GM13976 (cell line): Measurements from ENCODE around the gene ANKDD1A.

Experiments used
- DNase-seq: peaks from one replicate; pipeline ENCODE4 v3.0.0; 2012; ENCODE audit warnings: low spot score
- in situ Hi-C: fragments of 300-500 bp; cut with MboI; formaldehyde crosslinking; loops from one replicate; pipeline ENCODE4 v1.12.0; 2022; ENCODE audit warnings: low sequenced_read_pairs, mixed read lengths, inconsistent platforms; ENCODE audit not compliant: unreplicated experiment
- TF ChIP-seq, protein P1 (sequence below): IDR thresholded peaks from 2 replicates; pipeline ENCODE4 v1.5.1; 2012; ENCODE audit warnings: borderline replicate concordance, mild to moderate bottlenecking; ENCODE audit not compliant: insufficient read depth; ENCODE audit errors: extremely low read depth, missing control alignments, control extremely low read depth

The ANKDD1A gene

DNA sequence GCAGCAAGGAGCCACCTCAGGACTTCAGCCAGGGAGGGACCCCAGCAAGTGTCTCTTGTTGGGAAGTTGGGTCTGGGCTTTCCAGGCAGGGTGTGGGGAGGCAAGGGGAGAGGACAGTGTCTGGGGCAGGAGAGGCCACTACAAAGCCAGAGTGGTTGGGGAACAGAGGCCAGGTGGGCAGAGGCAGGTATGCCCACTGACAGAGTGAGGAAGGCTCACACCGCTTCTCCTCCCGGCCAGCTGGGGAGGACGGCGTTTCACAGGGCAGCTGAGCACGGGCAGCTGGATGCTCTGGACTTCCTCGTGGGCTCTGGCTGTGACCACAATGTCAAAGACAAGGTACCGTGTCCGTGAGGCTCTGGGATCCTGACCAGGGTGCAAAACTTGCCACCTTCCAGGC lies 15.0 kb downstream of the ANKDD1A start:
- in situ Hi-C loops = no loop called here
- TF ChIP-seq, protein P1, sequence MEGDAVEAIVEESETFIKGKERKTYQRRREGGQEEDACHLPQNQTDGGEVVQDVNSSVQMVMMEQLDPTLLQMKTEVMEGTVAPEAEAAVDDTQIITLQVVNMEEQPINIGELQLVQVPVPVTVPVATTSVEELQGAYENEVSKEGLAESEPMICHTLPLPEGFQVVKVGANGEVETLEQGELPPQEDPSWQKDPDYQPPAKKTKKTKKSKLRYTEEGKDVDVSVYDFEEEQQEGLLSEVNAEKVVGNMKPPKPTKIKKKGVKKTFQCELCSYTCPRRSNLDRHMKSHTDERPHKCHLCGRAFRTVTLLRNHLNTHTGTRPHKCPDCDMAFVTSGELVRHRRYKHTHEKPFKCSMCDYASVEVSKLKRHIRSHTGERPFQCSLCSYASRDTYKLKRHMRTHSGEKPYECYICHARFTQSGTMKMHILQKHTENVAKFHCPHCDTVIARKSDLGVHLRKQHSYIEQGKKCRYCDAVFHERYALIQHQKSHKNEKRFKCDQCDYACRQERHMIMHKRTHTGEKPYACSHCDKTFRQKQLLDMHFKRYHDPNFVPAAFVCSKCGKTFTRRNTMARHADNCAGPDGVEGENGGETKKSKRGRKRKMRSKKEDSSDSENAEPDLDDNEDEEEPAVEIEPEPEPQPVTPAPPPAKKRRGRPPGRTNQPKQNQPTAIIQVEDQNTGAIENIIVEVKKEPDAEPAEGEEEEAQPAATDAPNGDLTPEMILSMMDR = no peak
- DNase-seq = no peak

DNA sequence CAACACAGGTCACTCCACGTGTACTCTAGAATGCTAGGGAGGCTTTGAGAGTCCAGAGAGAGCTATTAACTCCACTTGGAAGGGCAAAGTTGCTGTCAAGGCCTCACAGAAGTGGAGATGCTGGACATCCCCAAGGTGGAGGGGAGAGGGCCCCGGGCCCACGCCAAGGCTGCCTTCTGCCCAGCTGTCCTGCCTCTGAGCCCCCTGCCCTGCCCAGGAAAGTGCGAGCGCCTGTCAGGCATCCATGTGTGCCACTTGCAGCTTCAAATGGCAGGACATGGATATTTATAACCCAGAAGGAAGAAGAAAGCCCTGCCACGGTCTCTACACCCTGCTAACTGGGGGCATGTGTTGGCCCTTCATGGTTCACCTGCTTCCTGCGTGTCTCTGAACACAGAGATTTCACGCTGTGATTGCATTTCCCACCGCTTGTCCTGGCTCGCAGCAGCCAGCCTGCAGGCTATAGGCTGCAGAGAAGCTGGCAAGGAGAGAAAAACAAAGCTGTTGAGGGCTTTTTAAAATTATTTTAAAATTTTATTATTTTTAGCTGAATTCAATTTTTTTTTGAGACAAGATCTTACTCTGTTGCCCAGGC lies 17.0 kb downstream of the ANKDD1A start:
- DNase-seq = no peak
- TF ChIP-seq, protein P1 = no peak
- in situ Hi-C loops = no loop called here

DNA sequence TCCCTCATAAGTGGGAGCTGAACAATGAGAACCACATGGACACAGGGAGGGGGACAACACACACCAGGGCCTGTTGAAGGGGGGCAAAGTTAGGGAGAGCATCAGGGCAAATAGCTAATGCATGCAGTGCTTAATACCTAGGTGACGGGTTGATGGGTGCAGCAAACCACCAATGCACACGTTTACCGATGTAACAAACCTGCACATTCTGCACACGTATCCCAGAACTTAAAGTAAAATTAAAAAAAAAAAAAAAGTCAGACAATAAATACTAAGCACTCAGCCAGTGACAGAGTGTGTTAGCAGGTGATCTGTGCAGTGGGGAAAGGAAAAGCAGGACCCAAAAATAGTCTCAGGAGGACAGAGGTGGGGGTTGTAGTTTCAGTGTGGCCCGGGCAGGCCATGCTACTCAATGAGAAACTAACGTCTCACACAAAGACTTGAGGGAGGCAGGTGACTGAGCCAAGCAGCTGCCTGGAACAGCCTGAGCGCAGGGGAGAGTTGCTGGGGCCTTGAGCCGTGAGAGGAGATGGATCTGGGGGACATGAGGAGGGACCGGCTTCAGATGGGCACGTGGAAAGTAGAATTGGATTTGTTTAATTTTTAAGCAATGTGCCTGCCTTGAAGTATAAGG lies 18.4 kb downstream of the ANKDD1A start:
- peak; percentile 84 for DNase-seq
- in situ Hi-C loops = no loop called here
- TF ChIP-seq, protein P1 = no peak

DNA sequence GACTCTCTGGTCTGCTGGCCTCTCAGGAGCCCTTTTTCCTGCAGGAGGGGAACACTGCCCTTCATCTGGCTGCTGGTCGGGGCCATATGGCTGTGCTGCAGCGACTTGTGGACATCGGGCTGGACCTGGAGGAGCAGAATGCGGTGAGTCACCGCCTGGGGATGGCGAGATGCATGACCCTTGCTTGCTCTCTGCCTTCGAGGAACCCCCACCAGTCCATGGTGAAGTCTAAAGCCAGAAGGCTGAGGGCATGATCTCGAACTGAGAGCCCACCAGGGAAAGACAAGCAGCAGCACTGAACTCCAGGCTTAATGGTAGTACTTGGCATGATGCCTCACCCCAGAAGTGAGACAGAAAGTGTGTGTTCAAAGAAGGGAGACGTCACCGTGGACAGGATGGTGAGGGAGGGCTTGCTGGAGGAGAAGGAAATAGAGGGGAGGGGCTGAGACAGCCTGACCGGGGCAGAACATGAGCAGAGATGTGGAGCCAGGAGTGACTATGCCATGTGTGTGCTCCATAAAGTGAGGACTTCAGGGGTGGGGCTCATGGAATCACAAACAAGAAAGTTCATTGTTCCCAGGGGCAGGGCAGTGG lies 19.2 kb downstream of the ANKDD1A start:
- TF ChIP-seq, protein P1 = no peak
- in situ Hi-C loops = no loop called here
- no peak for DNase-seq

DNA sequence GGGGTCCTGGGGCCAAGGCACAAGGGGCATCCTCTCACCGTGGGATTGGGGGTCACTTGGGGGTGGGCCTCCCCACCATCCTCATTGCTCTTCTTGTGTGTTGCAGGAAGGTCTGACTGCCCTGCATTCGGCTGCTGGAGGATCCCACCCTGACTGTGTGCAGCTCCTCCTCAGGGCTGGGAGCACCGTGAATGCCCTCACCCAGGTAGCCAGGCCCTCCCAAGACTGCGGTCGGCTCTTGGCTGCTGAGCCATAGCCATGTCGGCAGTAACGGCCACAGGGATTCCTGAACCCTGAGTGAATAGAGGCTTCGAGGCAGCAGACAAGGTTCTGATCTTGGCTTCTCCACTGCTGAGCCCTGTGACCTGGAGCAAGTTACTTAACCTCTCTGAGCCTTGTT lies 19.7 kb downstream of the ANKDD1A start:
- in situ Hi-C loops = no loop called here
- TF ChIP-seq, protein P1 = no peak
- no peak for DNase-seq

DNA sequence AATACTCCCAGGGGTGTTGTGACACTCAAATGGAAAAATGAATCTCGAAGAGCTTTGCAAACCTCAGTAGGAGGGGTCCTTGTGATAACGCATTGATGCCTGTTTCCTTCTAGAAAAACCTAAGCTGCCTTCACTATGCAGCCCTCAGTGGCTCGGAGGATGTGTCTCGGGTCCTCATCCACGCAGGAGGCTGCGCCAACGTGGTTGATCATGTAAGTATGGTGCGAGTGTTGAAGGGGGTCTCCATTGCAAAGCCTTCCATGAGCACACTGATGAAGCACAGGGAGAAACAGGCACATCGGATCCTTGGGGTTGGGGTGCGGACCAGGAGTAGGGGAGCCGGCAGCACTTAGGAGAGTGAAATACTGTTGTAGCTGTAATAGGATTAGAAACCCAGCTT lies 22.3 kb downstream of the ANKDD1A start:
- TF ChIP-seq, protein P1 = no peak
- no peak for DNase-seq

More for the DNA sequence above, 22.3 kb downstream of the ANKDD1A start:
- in situ Hi-C loops = no loop called here
